ENCODE data around the gene KDM2B. TPM values are rescaled to one million over a fixed set of nuclear protein-coding genes. Genes with fewer than 3 reads are reported as not detected.

Gene KDM2B
- total and polyA plus RNA-seq, 2 donors (not counting 1 experiment from before 2014, with no cell fraction given) = 108 to 126 TPM

GRCh38 chr12:121516437-121517011 is 64.3 kb downstream of the KDM2B start:
- H3K4me2 ChIP-seq (replicated peaks; ENCODE audit: low read depth, low read length, poor library complexity, severe bottlenecking) = no peak overlapping the region
- Mint-ChIP-seq H3K9me3 (ENCODE audit: insufficient read depth) (no peaks in the 10 kb centered on the region), H3K27ac (peak overlapping the region; percentile 57), H3K4me1 (peaks cover 32% of the 10 kb centered on the region), H3K4me3 (no peak overlapping the region), H3K27me3 (no peaks in the 10 kb centered on the region)
- no peaks in the 10 kb centered on the region for H3K9me3 ChIP-seq (ENCODE audit: control extremely low read depth in 1 of 3, control insufficient read depth in 2 of 3, insufficient read depth in 1 of 3, low read length in 2 of 3)
- WGBS (ENCODE audit: insufficient coverage) = 98% methylated on average over 10 of the region's 10 CpGs
- peaks cover 75% of the 10 kb centered on the region for H3K79me2 ChIP-seq (ENCODE audit: control insufficient read depth, insufficient read depth, low read length)
- ATAC-seq (ENCODE audit: low read depth) = no peak
- POLR2A ChIA-PET = no interaction called here
- no peaks in the 10 kb centered on the region for H3K27me3 ChIP-seq (replicated peaks in 1 of 4; ENCODE audit: control extremely low read depth in 1 of 4, control insufficient read depth in 3 of 4, insufficient read depth in 4 of 4, low read length in 3 of 4)
- intact Hi-C loops (cut with micrococcal nuclease) = no loop called here
- TF ChIP-seq CTCF (IDR thresholded peaks at IDR 0.05) = no peak
- TF ChIP-seq EZH2 (IDR thresholded peaks at IDR 0.05; ENCODE audit: borderline replicate concordance, insufficient read depth, low read depth, low read length, poor library complexity, severe bottlenecking) = no peak
- no peak overlapping the region for H2AFZ ChIP-seq (ENCODE audit: insufficient read depth, low read depth, low read length, poor library complexity, severe bottlenecking)
- H3K36me3 ChIP-seq (replicated peaks in 1 of 2; ENCODE audit: control extremely low read depth in 1 of 2, control insufficient read depth in 1 of 2, extremely low read depth in 1 of 2, insufficient read depth in 2 of 2, low read length in 1 of 2) = peaks cover 0 to 64% of the 10 kb centered on the region in 2 experiments
- peaks cover 17 to 32% of the 10 kb centered on the region in 2 donors for H3K4me1 ChIP-seq (ENCODE audit: control insufficient read depth in 2 of 2, insufficient read depth in 2 of 2, low read length in 2 of 2)
- CTCF ChIA-PET = no interaction called here
- no peak overlapping the region for H3K4me3 ChIP-seq (ENCODE audit: control extremely low read depth in 1 of 5, extremely low read depth in 1 of 5, insufficient read depth in 1 of 5, low read depth in 2 of 5, low read length in 4 of 5)
- DNase-seq = no peak
- H4K20me1 ChIP-seq (ENCODE audit: control insufficient read depth, insufficient read depth, low read length, poor library complexity, severe bottlenecking) = peaks cover 9% of the 10 kb centered on the region
- no peak overlapping the region for H3K27ac ChIP-seq (ENCODE audit: low read length in 2 of 2)
- no peak overlapping the region for H3K9ac ChIP-seq (ENCODE audit: low read length)

DNA sequence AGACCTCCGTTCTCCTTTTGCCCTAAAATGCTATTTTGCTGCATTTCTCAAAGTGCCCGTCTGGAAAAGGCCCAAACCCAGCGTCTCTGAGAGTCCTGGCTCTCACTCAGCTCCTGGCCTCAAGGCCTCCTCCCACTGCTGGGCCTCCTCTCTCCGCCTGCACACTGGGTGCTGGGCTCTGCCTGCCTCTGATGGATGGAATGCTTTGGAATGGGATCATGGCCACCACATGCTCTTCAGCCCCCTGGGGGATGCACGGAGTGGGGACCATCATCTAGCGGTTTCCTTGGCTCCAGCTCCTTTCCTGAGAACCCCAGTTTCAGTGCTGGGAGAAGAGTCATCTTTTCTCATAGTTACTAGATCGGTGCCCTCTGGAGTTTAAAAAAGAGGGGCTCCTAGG is 65.2 kb downstream of the KDM2B start:
- Histone ChIP-seq H3K4me3 (ENCODE audit: control extremely low read depth in 1 of 5, extremely low read depth in 1 of 5, insufficient read depth in 1 of 5, low read depth in 2 of 5, low read length in 4 of 5) (no peak overlapping the region), H4K20me1 (ENCODE audit: control insufficient read depth, insufficient read depth, low read length, poor library complexity, severe bottlenecking) (peaks cover 5% of the 10 kb centered on the region), H2AFZ (ENCODE audit: insufficient read depth, low read depth, low read length, poor library complexity, severe bottlenecking) (no peak overlapping the region), H3K9me3 (ENCODE audit: control extremely low read depth in 1 of 3, control insufficient read depth in 2 of 3, insufficient read depth in 1 of 3, low read length in 2 of 3) (no peaks in the 10 kb centered on the region), H3K36me3 (replicated peaks in 1 of 2; ENCODE audit: control extremely low read depth in 1 of 2, control insufficient read depth in 1 of 2, extremely low read depth in 1 of 2, insufficient read depth in 2 of 2, low read length in 1 of 2) (peaks cover 0 to 56% of the 10 kb centered on the region in 2 experiments), H3K4me2 (replicated peaks; ENCODE audit: low read depth, low read length, poor library complexity, severe bottlenecking) (no peak overlapping the region), H3K27me3 (replicated peaks in 1 of 4; ENCODE audit: control extremely low read depth in 1 of 4, control insufficient read depth in 3 of 4, insufficient read depth in 4 of 4, low read length in 3 of 4) (no peaks in the 10 kb centered on the region), H3K79me2 (ENCODE audit: control insufficient read depth, insufficient read depth, low read length) (peaks cover 67% of the 10 kb centered on the region), H3K4me1 (ENCODE audit: control insufficient read depth in 2 of 2, insufficient read depth in 2 of 2, low read length in 2 of 2) (peaks cover 17 to 26% of the 10 kb centered on the region in 2 donors), H3K27ac (ENCODE audit: low read length in 2 of 2) (peak overlapping the region; percentile 29 to 64), H3K9ac (ENCODE audit: low read length) (no peak overlapping the region)
- ChIA-PET CTCF (no interaction called here), POLR2A (no interaction called here)
- Mint-ChIP-seq H3K4me3 (no peak overlapping the region), H3K27me3 (no peaks in the 10 kb centered on the region), H3K27ac (peak overlapping the region; percentile 80), H3K9me3 (ENCODE audit: insufficient read depth) (no peaks in the 10 kb centered on the region), H3K4me1 (peaks cover 28% of the 10 kb centered on the region)
- TF ChIP-seq CTCF (IDR thresholded peaks at IDR 0.05) (no peak), EZH2 (IDR thresholded peaks at IDR 0.05; ENCODE audit: borderline replicate concordance, insufficient read depth, low read depth, low read length, poor library complexity, severe bottlenecking) (no peak)
- 98% methylated on average over 6 of the region's 7 CpGs for WGBS (ENCODE audit: insufficient coverage)
- DNase-seq (no peak), ATAC-seq (ENCODE audit: low read depth) (no peak)
- intact Hi-C loops (cut with micrococcal nuclease) = loop anchor here (2.0 kb wide), 1 partner anchor 15 kb away; no protein-coding TSS in a partner anchor
